ENCODE results near the gene NAMPT. TPM values are rescaled to one million over a fixed set of nuclear protein-coding genes. Genes with fewer than 3 reads are reported as not detected.

The NAMPT gene
- 1,000 to 10,000 TPM in 1 of 2 donors, 100 to 1,000 TPM in 1; 555 to 1,006 TPM for total RNA-seq

DNA sequence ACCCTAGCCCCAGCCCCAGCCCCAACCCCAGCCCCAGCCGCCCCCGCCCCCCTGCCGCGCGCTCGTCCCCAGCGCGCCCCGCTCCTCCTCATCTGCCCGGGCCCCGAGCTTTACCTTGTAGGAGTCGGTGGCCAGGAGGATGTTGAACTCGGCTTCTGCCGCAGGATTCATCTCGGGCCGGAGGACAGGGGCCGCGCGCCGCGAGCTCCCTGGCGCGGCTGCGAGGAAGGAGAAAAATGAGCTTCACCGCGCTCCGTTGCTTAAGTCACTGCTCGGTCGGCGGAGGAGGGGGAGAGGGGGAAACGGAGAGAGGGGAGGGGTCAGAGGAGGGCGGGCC lies at the start of gene NAMPT:
NAMPT (minus strand) TSS at position 270 of the 337 bp plus-strand sequence; CDS start at position 171, 99 bp downstream.

Small RNAs within 50 kb of the gene (small RNA-seq; reads per million reads assigned to genes)
- 0 reads per million in 2 donors for gene RNU6-392P

Other genes starting within 250 kb of the NAMPT start
- gene SYPL1, start 172.7 kb downstream of the NAMPT start, total RNA-seq, result 10 to 100 TPM; 31.0 to 49.6 TPM